Caco-2 (cell line): ENCODE results near the gene FAXC. TPM values are rescaled to one million over a fixed set of nuclear protein-coding genes. Genes with fewer than 3 reads are reported as not detected.

Experiments used
- BruUV-seq: library from RNA; stranded (reverse); fragments of 400-500 nt; replicated peaks from 2 replicates; lab custom pipeline; 2021; lab: Mats Ljungman, UMichigan
- CTCF ChIA-PET: fragments of 300-600 bp; sonication (Branson Sonifier 250); formaldehyde crosslinking; loops from one replicate; lab custom pipeline; 2022; ENCODE audit warnings: antibody characterized with exemption; lab: Charles Lee
- POLR2A ChIA-PET: fragments of 300-600 bp; sonication (Branson Sonifier 250); formaldehyde crosslinking; loops from one replicate; lab custom pipeline; 2022; ENCODE audit warnings: antibody characterized with exemption; lab: Charles Lee
- DNase-seq, 2 experiments: peaks; one replicate each; pipeline versions ENCODE4 v3.0.0 to v3.0.0-alpha.2; 2020 to 2022
- H3K27me3 ChIP-seq: replicated peaks from 2 replicates; pipeline ENCODE4 v1.6.0; 2011; ENCODE audit warnings: low read length; ENCODE audit not compliant: control insufficient read depth, insufficient read depth
- H3K36me3 ChIP-seq: 2 replicates; pipeline ENCODE4 v1.5.1; 2011; ENCODE audit warnings: low read length; ENCODE audit not compliant: control insufficient read depth, insufficient read depth
- H3K4me1 ChIP-seq: fragments of 250-450 bp; sonication (Bioruptor Pico); 2 replicates; pipeline ENCODE4 v1.5.1; 2020; ENCODE audit warnings: mild to moderate bottlenecking
- H3K4me3 ChIP-seq: 2 replicates; pipeline ENCODE4 v1.5.1; 2011; ENCODE audit warnings: low read depth, mild to moderate bottlenecking, control low read depth, low read length
- H3K9me3 ChIP-seq: fragments of 250-450 bp; sonication (Bioruptor Pico); 2 replicates; pipeline ENCODE4 v1.5.1; 2020; ENCODE audit warnings: mild to moderate bottlenecking, moderate library complexity
- H3K27ac Mint-ChIP-seq: one replicate; pipeline ENCODE4 v1.8.0; 2022; ENCODE audit warnings: mixed read lengths; ENCODE audit not compliant: unreplicated experiment
- H3K27me3 Mint-ChIP-seq: one replicate; pipeline ENCODE4 v1.8.0; 2022; ENCODE audit warnings: mixed read lengths; ENCODE audit not compliant: insufficient read depth, unreplicated experiment
- H3K36me3 Mint-ChIP-seq: one replicate; pipeline ENCODE4 v1.8.0; 2022; ENCODE audit warnings: mild to moderate bottlenecking, mixed read lengths; ENCODE audit not compliant: insufficient read depth, unreplicated experiment
- H3K4me1 Mint-ChIP-seq: one replicate; pipeline ENCODE4 v1.8.0; 2022; ENCODE audit warnings: low read depth, mixed read lengths; ENCODE audit not compliant: unreplicated experiment
- H3K4me3 Mint-ChIP-seq: one replicate; pipeline ENCODE4 v1.8.0; 2022; ENCODE audit warnings: mild to moderate bottlenecking, moderate library complexity, mixed read lengths; ENCODE audit not compliant: unreplicated experiment
- H3K9me3 Mint-ChIP-seq: one replicate; pipeline ENCODE4 v1.8.0; 2022; ENCODE audit warnings: mixed read lengths; ENCODE audit not compliant: unreplicated experiment
- intact Hi-C: fragments of 100-400 bp; cut with micrococcal nuclease; formaldehyde crosslinking; loops from one replicate; pipeline ENCODE4 v1.10.0; 2022; ENCODE audit not compliant: unreplicated experiment
- total RNA-seq: library from RNA; stranded (reverse); gene quantifications from 2 replicates; pipeline ENCODE4 v1.2.3, GENCODE V29; 2022
- TF ChIP-seq, protein P1 (sequence below), 2 experiments: fragments of 200-600 bp in 1 of 2; IDR thresholded peaks; 1 replicate in 1 of 2; 2 replicates in 1 of 2; pipeline versions ENCODE4 v1.5.1 to v1.8.0; 2011 to 2022; ENCODE audit warnings: antibody characterized with exemption in 1 of 2, control low read depth in 1 of 2, inconsistent platforms in 1 of 2, low read depth in 1 of 2, low read length in 1 of 2, mild to moderate bottlenecking in 1 of 2, moderate library complexity in 1 of 2; ENCODE audit not compliant: insufficient read depth in 1 of 2, severe bottlenecking in 1 of 2, unreplicated experiment in 1 of 2

Gene FAXC
- total RNA-seq, 1 experiment from 2014 or later, result 0.16 TPM

DNA sequence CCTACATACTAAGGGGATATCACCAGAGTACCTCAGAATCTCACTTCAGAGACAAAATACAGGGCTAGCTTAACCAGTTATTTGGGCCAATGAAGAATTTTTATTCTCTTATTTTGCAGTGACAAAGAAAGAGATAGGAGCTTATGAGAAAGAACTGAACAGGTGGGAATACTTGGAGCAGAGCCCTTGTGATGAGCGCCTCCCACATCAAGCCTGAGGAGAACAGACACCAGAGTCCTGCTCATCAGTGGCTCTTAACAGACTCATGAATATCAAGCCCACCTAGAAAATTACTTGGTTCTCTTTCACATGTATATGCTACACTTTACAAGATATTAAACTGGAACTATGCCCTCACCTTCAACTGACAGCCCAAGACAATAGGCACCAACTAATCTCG is 99.0 kb downstream of the FAXC start:
- BruUV-seq, result no TSS peak
- intact Hi-C loops, result no loop called here
- no peak overlapping the region for H3K4me3 Mint-ChIP-seq
- Histone ChIP-seq H3K36me3 (no peaks in the 10 kb centered on the region), H3K27me3 (no peaks in the 10 kb centered on the region), H3K9me3 (no peaks in the 10 kb centered on the region), H3K4me3 (no peak overlapping the region), H3K4me1 (no peaks in the 10 kb centered on the region)
- POLR2A ChIA-PET, result no interaction called here
- H3K27ac Mint-ChIP-seq, result no peak overlapping the region
- no peaks in the 10 kb centered on the region for H3K9me3 Mint-ChIP-seq
- no peak for DNase-seq
- peaks cover 6% of the 10 kb centered on the region for H3K27me3 Mint-ChIP-seq
- no peaks in the 10 kb centered on the region for H3K36me3 Mint-ChIP-seq
- no peaks in the 10 kb centered on the region for H3K4me1 Mint-ChIP-seq
- CTCF ChIA-PET, result no interaction called here
- TF ChIP-seq, protein P1, sequence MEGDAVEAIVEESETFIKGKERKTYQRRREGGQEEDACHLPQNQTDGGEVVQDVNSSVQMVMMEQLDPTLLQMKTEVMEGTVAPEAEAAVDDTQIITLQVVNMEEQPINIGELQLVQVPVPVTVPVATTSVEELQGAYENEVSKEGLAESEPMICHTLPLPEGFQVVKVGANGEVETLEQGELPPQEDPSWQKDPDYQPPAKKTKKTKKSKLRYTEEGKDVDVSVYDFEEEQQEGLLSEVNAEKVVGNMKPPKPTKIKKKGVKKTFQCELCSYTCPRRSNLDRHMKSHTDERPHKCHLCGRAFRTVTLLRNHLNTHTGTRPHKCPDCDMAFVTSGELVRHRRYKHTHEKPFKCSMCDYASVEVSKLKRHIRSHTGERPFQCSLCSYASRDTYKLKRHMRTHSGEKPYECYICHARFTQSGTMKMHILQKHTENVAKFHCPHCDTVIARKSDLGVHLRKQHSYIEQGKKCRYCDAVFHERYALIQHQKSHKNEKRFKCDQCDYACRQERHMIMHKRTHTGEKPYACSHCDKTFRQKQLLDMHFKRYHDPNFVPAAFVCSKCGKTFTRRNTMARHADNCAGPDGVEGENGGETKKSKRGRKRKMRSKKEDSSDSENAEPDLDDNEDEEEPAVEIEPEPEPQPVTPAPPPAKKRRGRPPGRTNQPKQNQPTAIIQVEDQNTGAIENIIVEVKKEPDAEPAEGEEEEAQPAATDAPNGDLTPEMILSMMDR (IDR thresholded peaks at IDR 0.05; ENCODE audit: insufficient read depth in 1 of 2, low read depth in 1 of 2, low read length in 1 of 2, severe bottlenecking in 1 of 2, unreplicated experiment in 1 of 2), result no peak

DNA sequence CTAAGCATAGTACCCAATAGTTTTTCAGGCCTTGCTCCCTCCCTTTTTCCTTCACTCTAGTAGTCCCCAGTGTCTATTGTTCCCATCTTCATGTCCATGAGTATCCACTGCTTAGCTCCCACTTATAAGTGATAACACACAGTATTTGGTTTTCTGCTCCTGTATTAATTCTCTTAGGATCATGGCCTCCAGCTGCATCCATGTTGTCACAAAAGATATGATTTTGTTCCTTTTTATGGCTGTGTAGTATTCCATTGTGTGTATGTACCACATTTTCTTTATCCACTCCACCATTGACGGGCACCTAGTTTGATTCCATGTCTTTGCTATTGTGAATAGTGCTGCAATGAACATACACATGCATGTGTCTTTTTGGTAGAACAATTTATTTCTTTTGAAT is 102.9 kb downstream of the FAXC start:
- Mint-ChIP-seq H3K4me3 (no peak overlapping the region), H3K9me3 (no peaks in the 10 kb centered on the region), H3K36me3 (no peaks in the 10 kb centered on the region), H3K27ac (no peak overlapping the region), H3K27me3 (peaks cover 6% of the 10 kb centered on the region), H3K4me1 (no peaks in the 10 kb centered on the region)
- CTCF ChIA-PET, result no interaction called here
- no peak for DNase-seq
- POLR2A ChIA-PET, result no interaction called here
- Histone ChIP-seq H3K4me1 (no peaks in the 10 kb centered on the region), H3K4me3 (no peak overlapping the region), H3K27me3 (no peaks in the 10 kb centered on the region), H3K9me3 (no peaks in the 10 kb centered on the region), H3K36me3 (no peaks in the 10 kb centered on the region)
- intact Hi-C loops, result no loop called here
- no TSS peak for BruUV-seq
- TF ChIP-seq, protein P1 (IDR thresholded peaks at IDR 0.05; ENCODE audit: insufficient read depth in 1 of 2, low read depth in 1 of 2, low read length in 1 of 2, severe bottlenecking in 1 of 2, unreplicated experiment in 1 of 2), result no peak

DNA sequence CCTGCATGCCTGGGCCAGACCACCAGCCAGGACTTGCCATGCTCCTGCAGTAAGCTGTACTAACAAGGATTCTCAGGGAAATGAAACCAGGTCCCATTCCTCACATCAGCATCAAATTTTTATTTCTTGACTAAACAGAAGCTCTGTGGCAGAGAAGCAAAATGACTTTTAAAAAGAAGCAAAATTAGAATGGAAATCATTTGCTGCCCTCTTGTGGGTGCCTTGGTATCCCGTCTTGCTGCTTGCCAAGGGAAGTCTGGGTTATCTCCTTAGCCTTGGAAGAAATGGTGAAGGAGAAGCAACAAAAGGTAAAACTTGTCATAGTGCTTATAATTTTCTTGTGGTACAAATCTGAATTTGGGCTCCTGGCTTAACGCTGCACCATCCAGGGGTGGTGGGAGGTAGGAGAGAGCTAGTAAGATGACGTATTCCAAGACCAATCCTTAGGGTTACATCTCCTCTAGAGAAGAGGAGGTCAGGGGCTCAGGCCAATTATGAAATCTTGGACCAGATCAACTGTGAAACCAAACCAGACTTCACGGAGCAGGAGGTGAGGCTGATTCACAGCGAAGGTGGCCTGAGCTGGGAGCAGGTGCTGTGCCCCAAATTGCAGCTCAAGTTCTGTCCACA is 107.5 kb downstream of the FAXC start:
- Mint-ChIP-seq H3K4me3 (no peak overlapping the region), H3K27me3 (peaks cover 3% of the 10 kb centered on the region), H3K4me1 (no peaks in the 10 kb centered on the region), H3K36me3 (no peaks in the 10 kb centered on the region), H3K9me3 (no peaks in the 10 kb centered on the region), H3K27ac (no peak overlapping the region)
- ChIA-PET CTCF (interaction anchor here (0.6 to 1.2 kb wide), 4 partner anchors 40 to 126 kb away, joined by 3 to 9 read pairs (median 4); no protein-coding TSS in a partner anchor), POLR2A (no interaction called here)
- H3K27me3 ChIP-seq, result no peaks in the 10 kb centered on the region
- no TSS peak for BruUV-seq
- no peaks in the 10 kb centered on the region for H3K4me1 ChIP-seq
- intact Hi-C loops, result loop anchor here (1.0 kb wide), 1 partner anchor 90 kb away; no protein-coding TSS in a partner anchor
- no peaks in the 10 kb centered on the region for H3K36me3 ChIP-seq
- no peaks in the 10 kb centered on the region for H3K9me3 ChIP-seq
- TF ChIP-seq, protein P1 (IDR thresholded peaks at IDR 0.05; ENCODE audit: insufficient read depth in 1 of 2, low read depth in 1 of 2, low read length in 1 of 2, severe bottlenecking in 1 of 2, unreplicated experiment in 1 of 2), result peak; percentile 62 to 66
- no peak overlapping the region for H3K4me3 ChIP-seq
- peak in 1 of 2 experiments; percentile 36 for DNase-seq
